ENCODE results near the gene ZDHHC13.

- TF ChIP-seq CTCF (IDR thresholded peaks at IDR 0.05): no peak
- no peak for TF ChIP-seq POLR2A (IDR thresholded peaks at IDR 0.05)
Observed at GRCh38 chr11:19162951-19163505, 46.1 kb downstream of the ZDHHC13 start.

All from adrenal gland (tissue), 5 donors.